Stimulated activated CD4-positive, alpha-beta T cell treated with anti-CD3 and anti-CD28 coated beads, Interleukin-4, amount 100 ng/mL, for 24 hours (primary cell): ENCODE data around the gene SBF2.

Source experiments
- DNase-seq: peaks from one replicate; pipeline ENCODE4 v3.0.0-alpha.2; 2020

SBF2 gene

GRCh38 chr11:10293423-10294289 lies at the start of gene SBF2:
TSS of gene SBF2 (minus strand) at chr11:10294219. CDS start at chr11:10294069, 150 bp downstream.
- peak; percentile 81 for DNase-seq

GRCh38 chr11:10338287-10338686 lies 44.3 kb upstream of the SBF2 start:
- no peak for DNase-seq

- no peak for DNase-seq
These were observed 39.5 kb upstream of the SBF2 start for GRCh38 chr11:10333490-10333889.

- no peak for DNase-seq
These were observed 37.7 kb upstream of the SBF2 start for GRCh38 chr11:10331548-10332289.

GRCh38 chr11:10329935-10330334 lies 35.9 kb upstream of the SBF2 start:
- no peak for DNase-seq

GRCh38 chr11:10329356-10329755 lies 35.3 kb upstream of the SBF2 start:
- no peak for DNase-seq

GRCh38 chr11:10328314-10329098 lies 34.5 kb upstream of the SBF2 start:
- DNase-seq, result no peak

- DNase-seq, result no peak
These were observed 33.2 kb upstream of the SBF2 start for GRCh38 chr11:10327254-10327653.

GRCh38 chr11:10326012-10326964 lies 32.3 kb upstream of the SBF2 start:
- DNase-seq, result no peak

GRCh38 chr11:10325277-10326011 lies 31.4 kb upstream of the SBF2 start:
- DNase-seq, result no peak

GRCh38 chr11:10324474-10324873 lies 30.5 kb upstream of the SBF2 start:
- no peak for DNase-seq

GRCh38 chr11:10323793-10324170 lies 29.8 kb upstream of the SBF2 start:
- no peak for DNase-seq

GRCh38 chr11:10322830-10323792 lies 29.1 kb upstream of the SBF2 start:
- peak; percentile 72 for DNase-seq

- DNase-seq, result no peak
These were observed 28.4 kb upstream of the SBF2 start for GRCh38 chr11:10322401-10322800.

GRCh38 chr11:10320736-10321465 lies 26.9 kb upstream of the SBF2 start:
- DNase-seq, result no peak

GRCh38 chr11:10319702-10320558 lies 25.9 kb upstream of the SBF2 start:
- no peak for DNase-seq

GRCh38 chr11:10318527-10318802 lies 24.4 kb upstream of the SBF2 start:
- no peak for DNase-seq

- DNase-seq, result no peak
These were observed 23.9 kb upstream of the SBF2 start for GRCh38 chr11:10317776-10318526.
